ENCODE measurements around the gene ISOC2. TPM values are rescaled to one million over a fixed set of nuclear protein-coding genes. Genes with fewer than 3 reads are reported as not detected.
"Not testable (repeated sequence)": the region's sequence is repeated elsewhere in the genome, so short reads cannot be mapped to it uniquely, and the experiment has no call there.

The ISOC2 gene
- total RNA-seq, 1 donor from 2014 or later = 39.8 TPM

DNA sequence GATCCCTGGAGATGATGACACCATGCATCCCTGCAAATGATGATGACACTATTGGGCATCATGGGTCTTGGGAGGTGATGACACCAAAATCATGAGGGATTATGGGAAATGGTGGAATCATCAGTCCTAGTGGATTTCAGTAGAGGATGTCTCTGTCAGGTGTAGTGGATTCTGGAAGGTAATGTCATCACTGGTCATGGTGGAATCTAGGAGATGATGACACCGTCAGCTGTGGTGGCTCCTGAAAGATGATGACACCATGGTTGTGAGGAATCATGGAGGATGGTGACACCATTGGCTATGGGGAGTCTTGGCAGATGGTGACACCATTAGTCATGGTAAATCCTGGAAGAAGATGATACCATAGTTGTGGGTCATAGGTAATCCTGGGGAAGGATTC is 30.3 kb downstream of the ISOC2 start:
- Mint-ChIP-seq H3K4me3 (ENCODE audit: unreplicated experiment) (no peak overlapping the region), H3K27me3 (ENCODE audit: low read depth) (peaks cover 3% of the 10 kb centered on the region)

GRCh38 chr19:55426042-55426441 is 35.4 kb downstream of the ISOC2 start:
- no peak overlapping the region for H3K27ac Mint-ChIP-seq (ENCODE audit: unreplicated experiment)
- TF ChIP-seq, protein P1, sequence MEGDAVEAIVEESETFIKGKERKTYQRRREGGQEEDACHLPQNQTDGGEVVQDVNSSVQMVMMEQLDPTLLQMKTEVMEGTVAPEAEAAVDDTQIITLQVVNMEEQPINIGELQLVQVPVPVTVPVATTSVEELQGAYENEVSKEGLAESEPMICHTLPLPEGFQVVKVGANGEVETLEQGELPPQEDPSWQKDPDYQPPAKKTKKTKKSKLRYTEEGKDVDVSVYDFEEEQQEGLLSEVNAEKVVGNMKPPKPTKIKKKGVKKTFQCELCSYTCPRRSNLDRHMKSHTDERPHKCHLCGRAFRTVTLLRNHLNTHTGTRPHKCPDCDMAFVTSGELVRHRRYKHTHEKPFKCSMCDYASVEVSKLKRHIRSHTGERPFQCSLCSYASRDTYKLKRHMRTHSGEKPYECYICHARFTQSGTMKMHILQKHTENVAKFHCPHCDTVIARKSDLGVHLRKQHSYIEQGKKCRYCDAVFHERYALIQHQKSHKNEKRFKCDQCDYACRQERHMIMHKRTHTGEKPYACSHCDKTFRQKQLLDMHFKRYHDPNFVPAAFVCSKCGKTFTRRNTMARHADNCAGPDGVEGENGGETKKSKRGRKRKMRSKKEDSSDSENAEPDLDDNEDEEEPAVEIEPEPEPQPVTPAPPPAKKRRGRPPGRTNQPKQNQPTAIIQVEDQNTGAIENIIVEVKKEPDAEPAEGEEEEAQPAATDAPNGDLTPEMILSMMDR (IDR thresholded peaks at IDR 0.05) = no peak
- H3K9me3 Mint-ChIP-seq (ENCODE audit: low read depth) = no peaks in the 10 kb centered on the region
- H3K27me3 Mint-ChIP-seq (ENCODE audit: low read depth) = peaks cover 17% of the 10 kb centered on the region
- H3K4me3 Mint-ChIP-seq (ENCODE audit: unreplicated experiment) = no peak overlapping the region
- H3K4me1 Mint-ChIP-seq (ENCODE audit: low read depth) = no peaks in the 10 kb centered on the region
- H3K36me3 Mint-ChIP-seq (ENCODE audit: low read depth) = no peaks in the 10 kb centered on the region
- DNase-seq (ENCODE audit: low spot score) = no peak

More for the DNA sequence above, 30.3 kb downstream of the ISOC2 start:
- DNase-seq (ENCODE audit: low spot score) = no peak
- TF ChIP-seq, protein P1 (IDR thresholded peaks at IDR 0.05) = no peak
- Mint-ChIP-seq H3K4me1 (ENCODE audit: low read depth) (no peaks in the 10 kb centered on the region), H3K36me3 (ENCODE audit: low read depth) (no peaks in the 10 kb centered on the region), H3K27ac (ENCODE audit: unreplicated experiment) (no peak overlapping the region), H3K9me3 (ENCODE audit: low read depth) (no peaks in the 10 kb centered on the region)

- no peak overlapping the region for H3K27ac Mint-ChIP-seq (ENCODE audit: unreplicated experiment)
- H3K27me3 Mint-ChIP-seq (ENCODE audit: low read depth) = peaks cover 17% of the 10 kb centered on the region
- H3K36me3 Mint-ChIP-seq (ENCODE audit: low read depth) = no peaks in the 10 kb centered on the region
- no peaks in the 10 kb centered on the region for H3K9me3 Mint-ChIP-seq (ENCODE audit: low read depth)
- TF ChIP-seq, protein P1 (IDR thresholded peaks at IDR 0.05) = no peak
- no peak overlapping the region for H3K4me3 Mint-ChIP-seq (ENCODE audit: unreplicated experiment)
- DNase-seq (ENCODE audit: low spot score) = no peak
- H3K4me1 Mint-ChIP-seq (ENCODE audit: low read depth) = no peaks in the 10 kb centered on the region
These were observed 36.9 kb downstream of the ISOC2 start for GRCh38 chr19:55424518-55424917.

DNA sequence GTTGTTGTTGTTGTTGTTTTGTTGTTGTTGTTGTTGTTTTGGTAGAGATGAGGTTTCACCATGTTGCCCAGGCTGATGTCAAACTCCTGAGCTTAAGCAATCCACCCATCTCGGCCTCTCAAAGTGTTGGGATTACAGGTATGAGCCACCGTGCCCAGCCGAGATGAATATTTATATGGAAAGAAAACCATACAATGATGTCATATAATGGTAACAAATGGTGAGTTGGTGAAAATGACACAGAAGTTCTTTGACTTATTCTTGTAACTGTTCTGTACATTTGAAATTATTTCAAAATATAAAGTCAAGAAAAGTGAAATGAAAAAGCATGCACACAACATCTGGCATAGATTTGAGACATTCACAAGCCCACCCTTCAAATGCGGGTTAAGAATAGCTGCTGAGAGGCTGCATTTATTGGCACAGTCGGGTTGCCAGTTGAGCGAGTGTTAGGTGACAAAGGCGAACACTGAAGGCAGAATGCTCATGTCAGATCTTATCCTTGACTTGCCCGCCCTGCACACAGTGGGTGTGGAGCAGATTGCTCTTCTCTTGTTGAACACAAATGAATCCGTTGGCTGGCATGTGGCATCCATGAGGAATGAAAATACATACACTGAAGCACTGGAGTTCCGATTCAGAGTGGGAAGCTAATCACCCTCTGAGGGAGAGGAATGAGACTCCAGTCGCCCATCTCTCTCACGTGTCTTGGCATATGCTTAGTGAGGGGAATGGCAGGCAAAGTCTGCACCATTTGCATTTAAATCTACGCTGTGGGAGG is 38.0 kb downstream of the ISOC2 start:
- no peaks in the 10 kb centered on the region for H3K36me3 Mint-ChIP-seq (ENCODE audit: low read depth)
- DNase-seq (ENCODE audit: low spot score) = no peak
- no peaks in the 10 kb centered on the region for H3K9me3 Mint-ChIP-seq (ENCODE audit: low read depth)
- no peak overlapping the region for H3K4me3 Mint-ChIP-seq (ENCODE audit: unreplicated experiment)
- H3K27ac Mint-ChIP-seq (ENCODE audit: unreplicated experiment) = no peak overlapping the region
- TF ChIP-seq, protein P1 (IDR thresholded peaks at IDR 0.05) = no peak
- H3K4me1 Mint-ChIP-seq (ENCODE audit: low read depth) = no peaks in the 10 kb centered on the region
- H3K27me3 Mint-ChIP-seq (ENCODE audit: low read depth) = peaks cover 18% of the 10 kb centered on the region

- not testable (repeated sequence) for H3K36me3 Mint-ChIP-seq (ENCODE audit: low read depth); H3K9me3 Mint-ChIP-seq (ENCODE audit: low read depth); H3K4me1 Mint-ChIP-seq (ENCODE audit: low read depth); H3K27ac Mint-ChIP-seq (ENCODE audit: unreplicated experiment); DNase-seq (ENCODE audit: low spot score); H3K4me3 Mint-ChIP-seq (ENCODE audit: unreplicated experiment)
- peaks cover 18% of the 10 kb centered on the region for H3K27me3 Mint-ChIP-seq (ENCODE audit: low read depth)
These were observed 40.2 kb downstream of the ISOC2 start for GRCh38 chr19:55421281-55421680.
